Keratinocyte (primary cell): Measurements from ENCODE around the gene EPC2.

Experiments used
- CTCF ChIP-seq, 3 experiments: IDR thresholded peaks in 1 of 3; conservative IDR thresholded peaks in 1 of 3; optimal IDR thresholded peaks in 1 of 3; 2 replicates in 2 of 3; 3 replicates in 1 of 3; pipeline versions ENCODE3 to v1.5.1; 2011; ENCODE audit warnings: low read length in 3 of 3, mild to moderate bottlenecking in 3 of 3, moderate library complexity in 2 of 3, control low read depth in 1 of 3, inconsistent platforms in 1 of 3; ENCODE audit not compliant: insufficient read depth in 2 of 3; ENCODE audit errors: extremely low read depth in 1 of 3
- EZH2 ChIP-seq: IDR thresholded peaks from one replicate; pipeline ENCODE4 v1.6.1; 2012; ENCODE audit warnings: inconsistent platforms, mild to moderate bottlenecking, low read length, moderate library complexity

DNA sequence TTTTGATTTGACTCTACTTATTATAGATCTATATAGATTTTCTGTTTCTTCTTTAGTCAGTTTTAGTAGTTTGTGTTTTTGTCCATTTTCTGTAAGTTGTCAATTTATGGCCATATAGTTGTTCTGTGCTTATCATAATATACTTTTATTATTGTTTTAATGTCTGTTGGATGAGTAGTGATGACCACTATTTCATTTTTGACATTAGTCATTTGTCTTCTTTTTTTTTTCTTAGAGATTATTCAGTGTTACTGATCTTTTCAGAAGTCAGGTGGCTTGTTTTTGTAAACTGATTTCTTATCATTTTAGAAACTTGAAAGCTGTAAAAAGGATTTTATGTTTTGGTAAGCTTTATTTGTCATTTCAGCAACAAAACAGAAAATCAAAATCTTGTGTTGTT is 57.3 kb downstream of the EPC2 start:
- TF ChIP-seq CTCF (optimal IDR thresholded peaks at IDR 0.05 in 1 of 3, IDR thresholded peaks at IDR 0.05 in 1 of 3, conservative IDR thresholded peaks at IDR 0.05 in 1 of 3; ENCODE audit: extremely low read depth in 1 of 3, insufficient read depth in 2 of 3, low read length in 3 of 3) (no peak), EZH2 (no peak)
